Heart right ventricle (tissue), 16 donors: ENCODE results near the gene ZNF385B. TPM values are rescaled to one million over a fixed set of nuclear protein-coding genes. Genes with fewer than 3 reads are reported as not detected.

ENCODE experiments used
- ATAC-seq, 8 donors: fragments of 200-7000 bp; cut with Tn5 transposase; one replicate each; pipeline ENCODE4 v1.9.1; 2020; ENCODE audit warnings: mild to moderate bottlenecking in 8 of 8, moderate library complexity in 8 of 8, moderate number of reproducible peaks in 1 of 8
- DNase-seq, 2 donors: peaks; one replicate each; pipeline ENCODE4 v3.0.0-alpha.2; 2020
- H3K27ac ChIP-seq, 10 donors: fragments of 200-600 bp; sonication (generic) in 2 of 10; one replicate each; pipeline versions ENCODE4 v1.5.0 to v1.8.0; 2020 to 2022; ENCODE audit warnings: mild to moderate bottlenecking in 3 of 10
- H3K27me3 ChIP-seq, 7 donors: fragments of 200-600 bp; one replicate each; pipeline ENCODE4 v1.8.0; 2021 to 2022; ENCODE audit warnings: mild to moderate bottlenecking in 2 of 7
- H3K36me3 ChIP-seq, 9 donors: fragments of 200-600 bp; sonication (generic) in 1 of 9; one replicate each; pipeline versions ENCODE4 v1.5.0 to v1.8.0; 2020 to 2022; ENCODE audit warnings: mild to moderate bottlenecking in 2 of 9
- H3K4me1 ChIP-seq, 9 donors: fragments of 200-600 bp; sonication (generic) in 1 of 9; one replicate each; pipeline versions ENCODE4 v1.5.0 to v1.8.0; 2020 to 2022; ENCODE audit warnings: mild to moderate bottlenecking in 4 of 9
- H3K4me3 ChIP-seq, 10 donors: fragments of 200-600 bp; sonication (generic) in 2 of 10; one replicate each; pipeline versions ENCODE4 v1.5.0 to v1.8.0; 2020 to 2022; ENCODE audit warnings: mild to moderate bottlenecking in 7 of 10, moderate library complexity in 2 of 10
- H3K9me3 ChIP-seq, 11 donors: fragments of 200-600 bp in 10 of 11; sonication (generic) in 2 of 11; one replicate each; pipeline versions ENCODE4 v1.5.0 to v1.8.0; 2013 to 2022; ENCODE audit warnings: mild to moderate bottlenecking in 2 of 11, control low read depth in 1 of 11, moderate library complexity in 1 of 11
- CTCF ChIP-seq, 9 donors: fragments of 200-600 bp; sonication (generic) in 2 of 9; IDR thresholded peaks; one replicate each; pipeline versions ENCODE4 v1.5.0 to v1.8.0; 2021 to 2022; ENCODE audit warnings: antibody characterized with exemption in 9 of 9, mild to moderate bottlenecking in 5 of 9, moderate library complexity in 1 of 9
- WGBS, 2 donors: extraction: QIAGEN DNeasy Blood & Tissue Kit; methylation state at CpG; one replicate each; pipeline ENCODE4 v1.1.7; 2013; ENCODE audit warnings: inconsistent platforms in 1 of 2; 5-methylcytosine and 5-hydroxymethylcytosine counted together
- intact Hi-C, 10 donors: fragments of 100-400 bp; cut with DNase I; formaldehyde crosslinking; loops; one replicate each; pipeline versions ENCODE4 v1.11.1 to v1.14.2; 2022
- polyA plus RNA-seq, 2 donors: library from polyadenylated mRNA; stranded (reverse); fragments of 200-250 nt; gene quantifications; one replicate each; pipeline ENCODE4 v1.2.3, GENCODE V29; 2013
- total RNA-seq, 10 donors: library from RNA; stranded (reverse); fragmentation: NEBNext Ultra II Directional in 3 of 10; extraction: Animal tissue kit (Norgen Biotek cat#: 25700) in 3 of 10; gene quantifications; one replicate each; pipeline versions ENCODE4 v1.2.1 to v1.2.4, GENCODE V29; 2021 to 2023
- donor health status: Arrhythmogenic right ventricular cardiomyopathy.
- donor health status: ischemic (EF 13 %, LVEDD 7.1; RV severe dilation, severe dysfunction).
- donor health status: healthy with polysubstance abuse.
- donor health status: DM: no; HTN: yes; CAD: no.
- donor health status: DM: no; HTN: no; CAD: no.
- donor health status: ischemic (EF 25% LVEDD 6.9; RV normal size, moderate dysfunction).
- donor health status: ischemic (EF 25% LVEDD 5.7; RV mildly dilated, moderate dysfunction).
- donor health status: healthy.
- donor health status: DM: yes; HTN: yes; CAD: no.
- donor health status: Ischemic cardiomyopathy.
- donor health status: ischemic (EF 35%, LVEDD 5.7; RV mildly dilated, moderate dysfunction).
- donor health status: nonischemic (EF 11% LVEDD 7.7; RV severe dilation, severe dysfunction).
- donor health status: DM: yes; HTN: yes; CAD: no.
- donor health status: PGD.
- donor health status: ischemic (EF 29% LVEDD 5.4; RV normal size, mild dysfunction).
- donor health status: nonischemic (EF 23%, LVEDD 6.1; RV moderate dilation, normal function).

Gene ZNF385B
- total and polyA plus RNA-seq, 12 donors: 0.19 to 19.7 (median 1.7) TPM

- H3K27ac ChIP-seq: no peak overlapping the region
- H3K4me3 ChIP-seq: no peak overlapping the region
- DNase-seq (no peak), ATAC-seq (no peak)
- no peaks in the 10 kb centered on the region for H3K9me3 ChIP-seq
- no peaks in the 10 kb centered on the region for H3K4me1 ChIP-seq
- no peak for TF ChIP-seq CTCF (IDR thresholded peaks at IDR 0.05)
- intact Hi-C loops: no loop called here
- peaks cover 0 to 2% (median 0%) of the 10 kb centered on the region in 7 donors for H3K27me3 ChIP-seq
- H3K36me3 ChIP-seq: no peaks in the 10 kb centered on the region
- 89 to 90% methylated on average over 1 of the region's 1 CpG for WGBS, 2 donors
Observed at GRCh38 chr2:179715196-179715595, 146.2 kb downstream of the ZNF385B start.

- WGBS, 2 donors: 77 to 82% methylated on average over 4 of the region's 4 CpGs
- DNase-seq: no peak
- ATAC-seq: no peak
Observed at GRCh38 chr2:179712825-179713224, 148.6 kb downstream of the ZNF385B start.

GRCh38 chr2:179711375-179711774 lies 150.0 kb downstream of the ZNF385B start:
- Histone ChIP-seq H3K36me3 (no peaks in the 10 kb centered on the region), H3K4me3 (no peak overlapping the region), H3K27ac (no peak overlapping the region), H3K27me3 (no peaks in the 10 kb centered on the region), H3K9me3 (no peaks in the 10 kb centered on the region), H3K4me1 (no peaks in the 10 kb centered on the region)
- TF ChIP-seq CTCF (IDR thresholded peaks at IDR 0.05): no peak
- DNase-seq (no peak), ATAC-seq (no peak)
- WGBS, 2 donors: 69 to 71% methylated on average over 4 of the region's 4 CpGs
- intact Hi-C loops: no loop called here

More at GRCh38 chr2:179712825-179713224, 148.6 kb downstream of the ZNF385B start:
- no peak for TF ChIP-seq CTCF (IDR thresholded peaks at IDR 0.05)
- H3K27me3 ChIP-seq: no peaks in the 10 kb centered on the region
- H3K4me3 ChIP-seq: no peak overlapping the region
- no peaks in the 10 kb centered on the region for H3K4me1 ChIP-seq
- H3K36me3 ChIP-seq: no peaks in the 10 kb centered on the region
- intact Hi-C loops: no loop called here
- no peaks in the 10 kb centered on the region for H3K9me3 ChIP-seq
- no peak overlapping the region for H3K27ac ChIP-seq

- DNase-seq (no peak), ATAC-seq (no peak)
- no peak overlapping the region for H3K4me3 ChIP-seq
- no peak for TF ChIP-seq CTCF (IDR thresholded peaks at IDR 0.05)
- H3K4me1 ChIP-seq: no peaks in the 10 kb centered on the region
- H3K9me3 ChIP-seq: no peaks in the 10 kb centered on the region
- 58 to 65% methylated on average over 1 of the region's 1 CpG for WGBS, 2 donors
- intact Hi-C loops: no loop called here
- H3K36me3 ChIP-seq: no peaks in the 10 kb centered on the region
- no peaks in the 10 kb centered on the region for H3K27me3 ChIP-seq
- no peak overlapping the region for H3K27ac ChIP-seq
Observed at GRCh38 chr2:179703702-179704101, 157.7 kb downstream of the ZNF385B start.
